ENCODE measurements around the gene ELANE.
"Not testable (repeated sequence)": the region's sequence is repeated elsewhere in the genome, so short reads cannot be mapped to it uniquely, and the experiment has no call there.

Gene ELANE

GRCh38 chr19:815775-816499 lies 36.2 kb upstream of the ELANE start:
- no peak overlapping the region for H3K27ac ChIP-seq
- TF ChIP-seq CTCF (conservative IDR thresholded peaks at IDR 0.05), result no peak

GRCh38 chr19:816500-816857 lies 35.6 kb upstream of the ELANE start:
- no peak overlapping the region for H3K27ac ChIP-seq
- no peak for TF ChIP-seq CTCF (conservative IDR thresholded peaks at IDR 0.05)

- H3K27ac ChIP-seq, result not testable (repeated sequence)
Observed at GRCh38 chr19:820212-820611, 31.9 kb upstream of the ELANE start.

- TF ChIP-seq CTCF (conservative IDR thresholded peaks at IDR 0.05), result no peak
- H3K27ac ChIP-seq, result no peak overlapping the region; the same call in 1 of the 2 replicates
Observed at GRCh38 chr19:821231-821824, 30.8 kb upstream of the ELANE start.

- H3K27ac ChIP-seq, result no peak within 1 kb of the TSS; the same call in 1 of the 2 replicates
- no peak for TF ChIP-seq CTCF (conservative IDR thresholded peaks at IDR 0.05)
Observed at GRCh38 chr19:821825-822503, 30.1 kb upstream of the ELANE start, which contains the start of gene PLPPR3. TSS of gene PLPPR3 (minus strand) at chr19:821955. CDS start at chr19:821559, 396 bp downstream.

- H3K27ac ChIP-seq, result no peak overlapping the region
- TF ChIP-seq CTCF (conservative IDR thresholded peaks at IDR 0.05), result no peak
Observed at GRCh38 chr19:823565-824121, 28.5 kb upstream of the ELANE start.

GRCh38 chr19:824885-825284 lies 27.2 kb upstream of the ELANE start:
- no peak overlapping the region for H3K27ac ChIP-seq
- TF ChIP-seq CTCF (conservative IDR thresholded peaks at IDR 0.05), result no peak

Data from VCaP (cell line).